Liver (tissue), 3 donors: ENCODE measurements around the gene WWC1.

ENCODE experiments used
- FOXA2 ChIP-seq: IDR thresholded peaks from 2 replicates; pipeline ENCODE4 v1.6.1; 2016; ENCODE audit warnings: antibody characterized with exemption
- JUND ChIP-seq, 2 donors: IDR thresholded peaks; 2 replicates each; pipeline ENCODE4 v1.6.1; 2016; ENCODE audit warnings: antibody characterized with exemption in 2 of 2
- SP1 ChIP-seq: IDR thresholded peaks from 2 replicates; pipeline ENCODE4 v1.6.1; 2018; ENCODE audit warnings: antibody characterized with exemption, mild to moderate bottlenecking
- TF ChIP-seq, protein P1 (sequence below): fragments of 150-350 bp; IDR thresholded peaks from 2 replicates; pipeline ENCODE4 v1.5.1; 2017; ENCODE audit warnings: improper control_type of control experiment, low read depth, low read length; ENCODE audit not compliant: missing input control
- donor health status: healthy.
- donor health status: healthy.

DNA sequence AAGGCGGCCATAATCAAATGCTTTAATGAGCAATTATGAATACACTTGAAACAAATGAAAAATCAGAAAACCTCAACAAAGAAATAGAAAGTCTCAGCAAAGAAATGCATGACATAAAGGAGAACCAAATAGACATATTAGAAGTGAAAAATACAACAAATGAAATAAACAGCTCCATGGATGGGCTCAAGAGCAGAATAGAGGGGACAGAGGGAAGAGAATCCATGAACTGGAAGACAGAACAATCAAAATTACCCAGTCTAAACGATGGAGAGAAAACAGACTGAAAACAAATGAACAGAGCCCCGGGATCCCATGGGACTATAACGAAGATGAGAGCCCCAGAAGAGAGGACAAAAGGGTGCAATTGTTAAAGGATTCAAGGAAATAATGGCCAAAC is 6.6 kb upstream of the WWC1 start:
- TF ChIP-seq, protein P1, sequence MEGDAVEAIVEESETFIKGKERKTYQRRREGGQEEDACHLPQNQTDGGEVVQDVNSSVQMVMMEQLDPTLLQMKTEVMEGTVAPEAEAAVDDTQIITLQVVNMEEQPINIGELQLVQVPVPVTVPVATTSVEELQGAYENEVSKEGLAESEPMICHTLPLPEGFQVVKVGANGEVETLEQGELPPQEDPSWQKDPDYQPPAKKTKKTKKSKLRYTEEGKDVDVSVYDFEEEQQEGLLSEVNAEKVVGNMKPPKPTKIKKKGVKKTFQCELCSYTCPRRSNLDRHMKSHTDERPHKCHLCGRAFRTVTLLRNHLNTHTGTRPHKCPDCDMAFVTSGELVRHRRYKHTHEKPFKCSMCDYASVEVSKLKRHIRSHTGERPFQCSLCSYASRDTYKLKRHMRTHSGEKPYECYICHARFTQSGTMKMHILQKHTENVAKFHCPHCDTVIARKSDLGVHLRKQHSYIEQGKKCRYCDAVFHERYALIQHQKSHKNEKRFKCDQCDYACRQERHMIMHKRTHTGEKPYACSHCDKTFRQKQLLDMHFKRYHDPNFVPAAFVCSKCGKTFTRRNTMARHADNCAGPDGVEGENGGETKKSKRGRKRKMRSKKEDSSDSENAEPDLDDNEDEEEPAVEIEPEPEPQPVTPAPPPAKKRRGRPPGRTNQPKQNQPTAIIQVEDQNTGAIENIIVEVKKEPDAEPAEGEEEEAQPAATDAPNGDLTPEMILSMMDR, result no peak
- TF ChIP-seq FOXA2 (no peak), JUND (IDR thresholded peaks at IDR 0.05) (no peak), SP1 (no peak)
